H1 (cell line): ENCODE measurements around the gene VPS25. TPM values are rescaled to one million over a fixed set of nuclear protein-coding genes. Genes with fewer than 3 reads are reported as not detected.

Experiments
- CTCF ChIA-PET: fragments of 300-600 bp; sonication (Branson Sonifier 250); formaldehyde crosslinking; loops from one replicate; lab custom pipeline; 2021; ENCODE audit not compliant: partially characterized antibody; lab: Charles Lee
- POLR2A ChIA-PET: fragments of 300-600 bp; sonication (Branson Sonifier 250); formaldehyde crosslinking; loops from one replicate; lab custom pipeline; 2021; ENCODE audit warnings: inconsistent platforms; ENCODE audit not compliant: partially characterized antibody; lab: Charles Lee
- DNase-seq, 2 experiments: peaks; one replicate each; pipeline versions ENCODE4 v3.0.0 to v3.0.0-alpha.2; 2010 to 2022; ENCODE audit warnings: low spot score in 2 of 2, low read depth in 1 of 2, mixed read lengths in 1 of 2
- FAIRE-seq: peaks from 2 replicates; lab custom pipeline; 2011; peaks lifted over from hg19 to GRCh38; lab: Jason Lieb, UNC
- H2AFZ ChIP-seq: 2 replicates; pipeline ENCODE4 v1.8.1; 2012; ENCODE audit warnings: low read length, inconsistent platforms
- H2AK5ac ChIP-seq: 2 replicates; pipeline ENCODE4 v1.6.1; 2013; ENCODE audit warnings: low read depth, low read length
- H2BK120ac ChIP-seq: replicated peaks from 2 replicates; pipeline ENCODE3; 2013; ENCODE audit warnings: low read depth, low read length, inconsistent platforms
- H2BK12ac ChIP-seq: 2 replicates; pipeline ENCODE4 v1.6.1; 2013; ENCODE audit warnings: low read depth, low read length
- H2BK15ac ChIP-seq: 2 replicates; pipeline ENCODE4 v1.6.1; 2013; ENCODE audit warnings: low read length
- H2BK20ac ChIP-seq: 2 replicates; pipeline ENCODE4 v1.6.1; 2013; ENCODE audit warnings: low read length
- H2BK5ac ChIP-seq: 2 replicates; pipeline ENCODE4 v1.6.1; 2013; ENCODE audit warnings: low read depth, low read length
- H3K14ac ChIP-seq: 2 replicates; pipeline ENCODE4 v1.6.1; 2013; ENCODE audit warnings: inconsistent platforms; ENCODE audit not compliant: insufficient read length
- H3K18ac ChIP-seq: 2 replicates; pipeline ENCODE4 v1.6.1; 2013; ENCODE audit warnings: low read length; ENCODE audit errors: extremely low read depth
- H3K23ac ChIP-seq: 2 replicates; pipeline ENCODE4 v1.6.1; 2013; ENCODE audit warnings: inconsistent platforms; ENCODE audit not compliant: insufficient read length
- H3K23me2 ChIP-seq: 2 replicates; pipeline ENCODE4 v1.6.1; 2013; ENCODE audit warnings: low read depth, low read length
- H3K27ac ChIP-seq: 2 replicates; pipeline ENCODE4 v1.6.1; 2011; ENCODE audit warnings: low read depth, low read length, inconsistent platforms
- H3K27me3 ChIP-seq, 4 experiments: replicated peaks in 1 of 4; 1 replicate in 1 of 4; 2 replicates in 3 of 4; pipeline versions ENCODE4 v1.6.1 to v1.8.1; 2011 to 2013; ENCODE audit warnings: low read length in 3 of 4, mild to moderate bottlenecking in 3 of 4, inconsistent platforms in 2 of 4, mixed read lengths in 2 of 4, moderate library complexity in 1 of 4; ENCODE audit not compliant: control insufficient read depth in 3 of 4, insufficient read depth in 3 of 4; ENCODE audit errors: extremely low read depth in 1 of 4
- H3K36me3 ChIP-seq, 4 experiments: 2 replicates each; pipeline versions ENCODE4 v1.6.1 to v1.8.1; 2011 to 2013; ENCODE audit warnings: mild to moderate bottlenecking in 4 of 4, low read length in 3 of 4, moderate library complexity in 2 of 4, control low read depth in 1 of 4, inconsistent platforms in 1 of 4; ENCODE audit not compliant: insufficient read depth in 4 of 4, control insufficient read depth in 2 of 4
- H3K4ac ChIP-seq: replicated peaks from 2 replicates; pipeline ENCODE3; 2013; ENCODE audit warnings: low read length, low read depth, mixed read lengths, inconsistent platforms; ENCODE audit not compliant: insufficient read length
- H3K4me1 ChIP-seq, 4 experiments: replicated peaks in 1 of 4; 1 replicate in 1 of 4; 2 replicates in 3 of 4; pipeline versions ENCODE4 v1.6.1 to v1.8.1; 2011 to 2013; ENCODE audit warnings: low read length in 3 of 4, inconsistent platforms in 2 of 4, mixed read lengths in 1 of 4; ENCODE audit not compliant: insufficient read depth in 4 of 4, control insufficient read depth in 3 of 4
- H3K4me2 ChIP-seq, 2 experiments: 2 replicates each; pipeline versions ENCODE4 v1.6.1 to v1.8.1; 2011 to 2013; ENCODE audit warnings: low read depth in 2 of 2, low read length in 2 of 2, control low read depth in 1 of 2, inconsistent platforms in 1 of 2, mild to moderate bottlenecking in 1 of 2; ENCODE audit not compliant: insufficient read depth in 1 of 2
- H3K4me3 ChIP-seq, 4 experiments: fragments of 200-600, 300-600 bp in 1 of 4; sonication (generic), shearing (Covaris generic), sonication (Bioruptor Twin) in 1 of 4; 2 replicates each; pipeline versions ENCODE4 v1.5.1 to v1.8.1; 2011 to 2016; ENCODE audit warnings: low read length in 4 of 4, low read depth in 3 of 4, control low read depth in 2 of 4, inconsistent platforms in 2 of 4, mild to moderate bottlenecking in 2 of 4, mixed read lengths in 1 of 4, moderate library complexity in 1 of 4; ENCODE audit not compliant: insufficient read depth in 2 of 4; ENCODE audit errors: extremely low read depth in 1 of 4
- H3K56ac ChIP-seq: replicated peaks from 2 replicates; pipeline ENCODE3; 2013; ENCODE audit warnings: low read depth, mild to moderate bottlenecking, mixed read lengths, low read length, inconsistent platforms; ENCODE audit not compliant: insufficient read length
- H3K79me1 ChIP-seq: 2 replicates; pipeline ENCODE4 v1.6.1; 2013; ENCODE audit warnings: low read depth, low read length, control low read depth
- H3K79me2 ChIP-seq, 2 experiments: 2 replicates each; pipeline versions ENCODE4 v1.6.1 to v1.8.1; 2012 to 2013; ENCODE audit warnings: low read length in 2 of 2, mild to moderate bottlenecking in 2 of 2, inconsistent platforms in 1 of 2; ENCODE audit not compliant: insufficient read depth in 2 of 2, control insufficient read depth in 1 of 2
- H3K9ac ChIP-seq, 4 experiments: replicated peaks in 1 of 4; 1 replicate in 1 of 4; 2 replicates in 3 of 4; pipeline versions ENCODE4 v1.6.1 to v1.8.1; 2011 to 2013; ENCODE audit warnings: low read depth in 3 of 4, low read length in 3 of 4, control low read depth in 2 of 4, mild to moderate bottlenecking in 2 of 4, moderate library complexity in 2 of 4, inconsistent platforms in 1 of 4; ENCODE audit errors: extremely low read depth in 1 of 4
- H3K9me3 ChIP-seq, 2 experiments: 2 replicates each; pipeline versions ENCODE4 v1.6.1 to v1.8.1; 2012 to 2013; ENCODE audit warnings: mild to moderate bottlenecking in 2 of 2, moderate library complexity in 2 of 2, control low read depth in 1 of 2, inconsistent platforms in 1 of 2, low read depth in 1 of 2, low read length in 1 of 2, mixed read lengths in 1 of 2; ENCODE audit not compliant: insufficient read depth in 2 of 2
- H4K20me1 ChIP-seq, 2 experiments: replicated peaks in 1 of 2; 2 replicates each; pipeline versions ENCODE3 to v1.8.1; 2011 to 2013; ENCODE audit warnings: inconsistent platforms in 2 of 2, low read length in 2 of 2, mild to moderate bottlenecking in 1 of 2; ENCODE audit not compliant: insufficient read depth in 2 of 2, control insufficient read depth in 1 of 2
- H4K5ac ChIP-seq: 2 replicates; pipeline ENCODE4 v1.6.1; 2013; ENCODE audit warnings: low read length, low read depth, mixed read lengths, inconsistent platforms; ENCODE audit not compliant: insufficient read length
- H4K8ac ChIP-seq: 2 replicates; pipeline ENCODE4 v1.8.0; 2013; ENCODE audit warnings: mild to moderate bottlenecking, moderate library complexity, low read length, inconsistent platforms; ENCODE audit not compliant: insufficient read depth; ENCODE audit errors: extremely low read depth
- H4K91ac ChIP-seq: replicated peaks from 2 replicates; pipeline ENCODE3; 2013; ENCODE audit warnings: low read length, mixed read lengths, inconsistent platforms; ENCODE audit not compliant: insufficient read length
- CEBPB ChIP-seq: IDR thresholded peaks from 2 replicates; pipeline ENCODE4 v1.6.1; 2012; ENCODE audit warnings: low read depth, low read length
- SP2 ChIP-seq: IDR thresholded peaks from 2 replicates; pipeline ENCODE4 v1.6.1; 2012; ENCODE audit warnings: mild to moderate bottlenecking, low read length, inconsistent platforms
- whole genome bisulfite sequencing, 2 experiments: shearing (Covaris generic) in 1 of 2; methylation state at CpG; one replicate each; pipeline versions ENCODE4 v1.1.6 to v1.1.7; 2013 to 2015; ENCODE audit warnings: low lambda C conversion rate in 2 of 2, mixed read lengths in 2 of 2, inconsistent platforms in 1 of 2, low coverage in 1 of 2, missing lambda C conversion rate in 1 of 2; ENCODE audit not compliant: insufficient replicate concordance in 2 of 2, insufficient coverage in 1 of 2, insufficient read length in 1 of 2; ENCODE audit errors: extremely low coverage in 1 of 2, missing lambda C conversion rate in 1 of 2; 5-methylcytosine and 5-hydroxymethylcytosine counted together
- polyA plus RNA-seq, 7 experiments: library from polyadenylated mRNA; depleted of rRNA in 3 of 7; stranded (reverse) in 5 of 7; unstranded in 2 of 7; fragments of >200 nt in 5 of 7; fragments of 200-250 nt in 2 of 7; gene quantifications; 1 replicate in 5 of 7; 2 replicates in 1 of 7; 4 replicates in 1 of 7; pipeline versions ENCODE4 v1.2.1 to v1.2.3, GENCODE V29; 2011 to 2013; ENCODE audit warnings: missing spikeins in 2 of 7, mixed read lengths in 2 of 7
- total RNA-seq: library from RNA; stranded (reverse); fragmentation: NEBNext Ultra II Directional; extraction: Animal tissue kit (Norgen Biotek cat#: 25700); gene quantifications from 2 replicates; pipeline ENCODE4 v1.2.1, GENCODE V29; 2021

VPS25 gene
- total and polyA plus RNA-seq, 2 of the 8 experiments (the other 6 are each of a cell fraction or from before 2014, with no cell fraction given), result 88.2 to 188 TPM

- no peaks in the 10 kb centered on the region for H3K4me1 ChIP-seq
- FAIRE-seq, result no peak
- peaks cover 2 to 31% (median 9%) of the 10 kb centered on the region in 4 experiments; a peak in 7 of 8 replicates for H3K36me3 ChIP-seq
- no peaks in the 10 kb centered on the region for H3K79me2 ChIP-seq
- DNase-seq, result no peak
- no peak overlapping the region for H3K4me2 ChIP-seq
- H3K23ac ChIP-seq, result no peak overlapping the region
- ChIA-PET CTCF (interaction anchor here (0.5 to 4.1 kb wide), 5 partner anchors 31 to 140 kb away, joined by 3 to 26 read pairs (median 3); no protein-coding TSS in a partner anchor), POLR2A (interaction anchor here (0.8 to 1.4 kb wide), 2 partner anchors 11 to 14 kb away, joined by 3 to 5 read pairs; no protein-coding TSS in a partner anchor)
- TF ChIP-seq SP2 (no peak), CEBPB (peak; percentile 50; the same call in 1 of the 2 replicates)
- no peak overlapping the region for H3K27ac ChIP-seq
- H2BK20ac ChIP-seq, result no peak overlapping the region
- peaks cover 0 to under 1% of the 10 kb centered on the region in 2 experiments for H4K20me1 ChIP-seq
- H3K4ac ChIP-seq, result no peak overlapping the region
- no peak overlapping the region for H2AK5ac ChIP-seq
- no peak overlapping the region for H3K14ac ChIP-seq
- H2AFZ ChIP-seq, result no peak overlapping the region
- no peak overlapping the region for H3K18ac ChIP-seq
- no peak overlapping the region for H2BK12ac ChIP-seq
- no peak overlapping the region for H2BK120ac ChIP-seq
- no peak overlapping the region for H3K4me3 ChIP-seq
- 88% methylated on average over 6 of the region's 6 CpGs; no CpG with 5 or more reads in 1 of the 2 experiments for WGBS, 2 experiments
- no peak overlapping the region for H2BK5ac ChIP-seq
- H4K5ac ChIP-seq, result no peak overlapping the region
- H3K23me2 ChIP-seq, result no peaks in the 10 kb centered on the region
- H2BK15ac ChIP-seq, result no peak overlapping the region
- no peaks in the 10 kb centered on the region for H3K27me3 ChIP-seq
- no peak overlapping the region for H3K9ac ChIP-seq
- no peak overlapping the region for H3K56ac ChIP-seq
- no peak overlapping the region for H4K8ac ChIP-seq
- no peaks in the 10 kb centered on the region for H3K9me3 ChIP-seq
- no peaks in the 10 kb centered on the region for H3K79me1 ChIP-seq
- H4K91ac ChIP-seq, result no peak overlapping the region
These were observed 48.1 kb upstream of the VPS25 start for GRCh38 chr17:42725143-42725542.
